ENCODE data around the gene HAUS3. TPM values are rescaled to one million over a fixed set of nuclear protein-coding genes. Genes with fewer than 3 reads are reported as not detected.
"Not testable (repeated sequence)": the region's sequence is repeated elsewhere in the genome, so short reads cannot be mapped to it uniquely, and the experiment has no call there.

Gene HAUS3
- total RNA-seq, 1 donor from 2014 or later, result 25.9 TPM

GRCh38 chr4:2276581-2277325, 34.8 kb upstream of the HAUS3 start:
- intact Hi-C loops (cut with micrococcal nuclease), result no loop called here

DNA sequence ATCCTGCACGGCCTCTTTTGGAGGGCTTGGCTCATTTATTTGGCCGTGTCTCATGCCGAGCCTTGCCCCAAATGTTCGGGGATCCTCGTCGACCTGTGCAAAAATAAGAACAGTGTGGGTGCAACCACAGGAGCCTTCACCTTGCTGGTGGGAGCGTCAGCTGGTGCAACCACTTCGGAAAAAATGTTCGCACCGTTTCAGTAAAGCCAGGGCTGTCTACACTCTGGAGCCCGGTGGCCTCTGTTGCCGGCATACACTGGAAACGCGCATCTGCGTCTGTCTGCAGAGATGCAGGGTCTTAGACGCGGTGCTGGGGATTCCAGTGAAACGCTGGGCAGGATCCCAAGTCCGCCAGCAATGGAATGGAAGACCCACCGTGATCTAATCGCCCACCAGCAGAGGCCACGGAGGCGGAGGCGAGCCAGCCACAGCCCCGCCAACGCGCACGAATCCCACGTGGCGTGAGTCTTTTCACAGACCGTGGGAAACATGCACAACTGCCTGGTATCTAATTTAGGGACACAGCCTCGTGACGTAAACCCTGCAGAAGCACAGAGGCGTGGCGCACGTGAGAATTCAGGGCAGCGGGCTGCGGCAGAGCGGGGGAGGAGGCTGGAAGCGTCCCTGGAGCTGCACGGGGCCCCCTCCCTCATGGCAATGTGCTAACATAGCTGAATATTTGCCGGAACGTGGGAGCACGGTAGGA, 33.8 kb upstream of the HAUS3 start:
- intact Hi-C loops (cut with micrococcal nuclease), result no loop called here

DNA sequence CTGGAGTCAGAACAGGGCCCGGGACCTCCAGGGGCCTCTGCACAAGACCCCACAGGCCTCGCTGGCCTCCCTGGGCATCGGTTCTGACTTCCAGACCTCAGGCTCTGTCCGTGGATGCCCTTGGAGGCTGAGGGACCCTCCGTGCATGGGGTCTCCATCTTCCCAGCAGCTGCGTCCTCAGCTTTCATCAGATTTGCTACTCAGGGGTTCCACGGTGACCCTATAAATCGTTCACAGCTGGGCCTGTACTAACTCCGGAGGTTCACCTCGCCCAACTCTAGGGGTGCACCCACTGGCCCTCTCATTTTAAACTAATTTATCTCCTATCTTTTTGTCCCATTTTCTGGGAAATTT, 33.1 kb upstream of the HAUS3 start:
- intact Hi-C loops (cut with micrococcal nuclease), result not testable (repeated sequence)

DNA sequence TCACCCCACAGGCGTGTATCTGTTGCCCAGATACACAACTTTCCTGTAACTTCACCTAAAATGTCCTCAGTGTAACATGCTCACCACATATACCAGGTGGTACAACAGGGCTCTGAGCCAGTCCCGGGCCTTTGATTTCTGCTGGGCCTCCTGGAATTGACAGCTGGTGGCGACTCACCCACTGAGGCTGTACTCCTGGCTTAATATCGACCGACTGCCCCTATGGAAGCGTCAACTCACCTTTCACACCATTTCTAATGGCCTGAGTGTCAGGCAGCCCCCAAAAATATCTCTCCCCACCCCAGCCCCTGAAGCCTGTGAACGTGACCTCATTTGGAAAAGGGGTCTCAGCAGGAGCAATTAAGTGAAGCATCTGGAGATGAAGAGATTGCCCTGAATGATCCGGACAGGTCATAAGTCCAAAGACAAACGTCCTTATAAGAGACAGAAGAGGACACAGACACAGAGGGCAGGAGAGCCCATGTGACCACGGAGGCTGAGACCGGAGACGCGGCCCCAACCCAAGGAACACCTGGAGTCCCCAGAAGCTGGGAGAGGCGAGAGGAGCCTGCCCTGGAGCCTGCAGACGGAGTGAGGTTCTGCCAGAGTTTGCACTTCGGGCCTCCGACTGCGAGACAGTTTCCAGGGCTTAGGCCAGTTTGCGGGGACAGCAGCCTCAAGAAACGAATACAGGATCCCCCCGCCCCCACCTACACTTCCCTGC, 32.6 kb upstream of the HAUS3 start:
- intact Hi-C loops (cut with micrococcal nuclease), result no loop called here

DNA sequence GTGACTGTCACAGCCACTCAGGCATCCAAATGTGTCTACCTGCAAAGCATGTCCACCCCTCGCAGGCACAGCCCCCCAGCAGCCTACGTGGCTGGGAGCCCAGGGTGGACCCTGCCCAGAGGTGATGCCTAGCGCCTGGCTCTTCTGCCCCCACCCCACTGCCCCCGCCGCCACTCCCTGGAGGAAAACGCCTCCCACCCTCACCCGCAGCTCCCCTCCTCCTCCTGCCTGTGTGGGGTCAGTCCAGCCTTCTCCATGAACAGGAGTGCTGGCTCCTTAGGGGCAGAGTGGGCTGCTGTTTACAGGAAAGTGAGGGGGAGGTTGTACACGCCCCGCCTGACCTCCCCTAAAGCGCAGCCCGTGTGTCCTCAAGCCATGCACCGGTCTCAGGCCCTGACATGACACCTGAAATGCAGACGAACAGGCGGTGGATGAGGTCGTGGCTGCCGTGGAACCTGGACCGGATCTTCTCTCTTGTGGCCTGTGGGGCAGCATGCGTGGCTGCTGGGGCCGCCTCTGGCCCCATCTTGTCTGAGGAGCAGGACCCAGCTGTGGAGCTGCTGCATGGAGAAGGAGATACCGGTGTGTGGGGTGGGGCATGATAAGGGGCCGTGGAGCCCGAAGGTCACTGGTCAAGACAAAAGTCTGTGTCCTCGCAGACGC, 31.9 kb upstream of the HAUS3 start:
- intact Hi-C loops (cut with micrococcal nuclease), result no loop called here

DNA sequence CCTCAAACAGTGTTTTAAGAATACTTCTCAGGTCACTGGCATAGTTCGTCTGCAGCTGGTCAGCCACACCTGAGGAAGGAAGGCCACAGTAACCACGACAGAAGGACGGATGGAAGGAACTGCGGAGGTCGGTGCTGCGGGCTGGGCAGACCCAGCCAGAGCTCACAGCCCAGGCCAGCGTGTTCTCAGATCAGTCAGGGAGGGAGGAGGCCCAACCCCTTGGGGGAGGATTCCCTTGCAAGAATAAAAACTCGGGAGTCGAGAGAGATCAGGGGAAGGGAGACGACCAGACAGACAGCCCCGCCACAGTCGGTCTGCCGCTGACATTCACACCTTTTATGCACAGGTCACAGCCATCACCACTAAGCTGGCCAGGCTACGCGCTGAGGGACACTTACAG, 31.3 kb upstream of the HAUS3 start:
- intact Hi-C loops (cut with micrococcal nuclease), result no loop called here

- intact Hi-C loops (cut with micrococcal nuclease), result no loop called here
Observed at GRCh38 chr4:2272828-2273120, 30.9 kb upstream of the HAUS3 start.

- intact Hi-C loops (cut with micrococcal nuclease), result no loop called here
Observed at GRCh38 chr4:2272026-2272827, 30.3 kb upstream of the HAUS3 start.

GRCh38 chr4:2271279-2272025, 29.5 kb upstream of the HAUS3 start:
- intact Hi-C loops (cut with micrococcal nuclease), result no loop called here

GRCh38 chr4:2270341-2271165, 28.6 kb upstream of the HAUS3 start:
- intact Hi-C loops (cut with micrococcal nuclease), result no loop called here

- intact Hi-C loops (cut with micrococcal nuclease), result no loop called here
Observed at GRCh38 chr4:2269618-2270163, 27.8 kb upstream of the HAUS3 start.

DNA sequence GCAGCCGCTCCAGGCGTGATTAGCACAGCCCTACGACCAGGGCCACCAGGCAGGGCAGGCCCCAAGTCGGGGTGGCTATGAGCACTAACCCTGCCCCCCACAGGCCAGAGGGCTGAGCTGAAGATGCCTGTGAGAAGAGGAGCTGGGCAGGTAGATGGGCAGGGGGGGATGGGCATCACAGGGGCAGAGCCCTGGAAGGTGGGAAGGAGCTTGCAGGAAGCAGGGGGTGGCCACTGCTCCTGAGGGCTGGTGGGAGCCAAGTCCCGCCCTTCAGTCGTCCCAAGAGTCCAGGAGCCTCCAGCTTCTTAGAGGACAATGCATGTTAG, 27.2 kb upstream of the HAUS3 start:
- intact Hi-C loops (cut with micrococcal nuclease), result no loop called here

DNA sequence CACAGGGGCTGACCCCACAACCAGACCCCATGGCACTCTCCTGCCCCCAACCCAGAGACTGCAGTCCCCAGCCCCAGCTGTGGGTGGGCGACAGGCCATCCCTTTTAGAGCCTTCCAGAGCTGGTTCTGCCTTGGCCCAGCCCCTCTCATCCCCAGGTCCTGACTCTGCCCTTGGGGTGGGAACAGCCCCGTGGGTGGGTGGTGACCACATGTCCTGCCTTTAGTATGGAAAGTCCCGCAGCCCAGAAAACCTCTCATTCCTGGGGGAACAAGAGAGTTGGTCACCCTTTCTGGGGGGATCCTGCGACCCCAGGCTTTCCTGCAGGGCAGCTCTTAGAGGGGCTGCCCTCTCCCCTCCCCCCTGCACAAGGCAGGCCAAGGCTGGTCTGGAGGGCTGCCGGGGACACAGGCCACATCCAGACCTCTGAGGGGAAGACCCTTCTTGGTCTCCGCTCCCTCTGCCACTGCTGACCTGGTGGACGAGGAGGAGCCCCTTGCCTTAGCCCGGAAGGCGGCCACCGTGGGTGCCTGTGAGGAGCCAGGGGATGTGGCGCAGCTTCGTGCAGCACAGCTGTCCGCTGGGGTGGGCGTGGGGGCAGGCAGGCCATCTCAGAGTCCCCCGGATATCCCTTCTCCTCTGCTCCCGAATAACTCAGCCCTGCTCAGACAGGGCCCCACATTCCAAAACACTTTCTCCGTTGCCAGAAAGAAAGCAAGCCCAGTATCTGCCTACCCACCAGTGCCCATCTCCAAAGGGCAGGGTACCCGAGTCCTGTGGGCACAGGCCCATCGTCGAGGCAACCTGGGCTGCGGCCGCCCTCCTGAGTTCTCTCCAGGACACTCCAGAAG, 26.7 kb upstream of the HAUS3 start:
- intact Hi-C loops (cut with micrococcal nuclease), result no loop called here

DNA sequence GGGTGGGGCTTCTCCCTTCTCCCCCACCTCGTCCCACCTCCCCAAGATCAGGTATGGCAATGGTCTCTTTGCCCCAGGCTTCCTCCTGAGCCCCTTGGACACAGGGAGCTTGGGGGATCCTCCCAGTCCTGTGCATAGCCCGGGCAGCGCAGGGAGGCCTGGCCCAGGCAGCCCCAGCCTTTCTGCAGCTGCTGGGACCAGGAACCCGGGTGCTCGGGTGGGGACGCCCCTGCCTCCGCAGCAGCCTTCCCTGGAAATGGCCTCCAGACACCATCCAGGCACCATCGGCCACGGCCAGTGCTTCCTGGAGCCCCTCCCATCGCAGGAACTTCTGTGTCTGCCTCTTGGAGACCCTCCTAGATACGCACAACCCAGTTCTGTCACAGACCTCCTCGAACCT, 25.9 kb upstream of the HAUS3 start:
- intact Hi-C loops (cut with micrococcal nuclease), result no loop called here

DNA sequence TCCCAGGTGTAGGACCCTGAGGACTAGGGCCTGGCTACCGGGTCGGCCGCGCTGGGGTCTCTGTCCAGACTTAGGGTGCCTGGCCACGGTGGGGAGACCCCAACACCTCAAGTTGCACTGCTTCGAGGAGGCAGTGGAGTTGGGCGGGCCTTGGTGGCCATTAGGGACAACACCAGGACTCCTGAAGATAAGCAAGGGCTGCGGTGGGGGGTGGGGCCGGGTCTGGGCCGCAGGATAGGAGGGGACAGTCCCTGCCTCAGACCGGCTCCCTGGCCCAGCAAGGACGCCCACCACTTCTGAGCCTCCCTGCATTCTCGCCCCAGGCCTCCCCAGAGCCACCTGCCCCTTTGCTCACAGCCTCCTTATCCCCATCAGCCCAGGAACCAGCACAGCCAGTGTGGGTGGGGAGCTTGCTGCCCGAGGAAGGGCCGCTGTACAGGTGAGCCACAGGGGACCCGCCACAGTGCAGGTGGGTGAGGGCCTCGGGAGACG, 25.4 kb upstream of the HAUS3 start:
- intact Hi-C loops (cut with micrococcal nuclease), result no loop called here

- intact Hi-C loops (cut with micrococcal nuclease), result no loop called here
Observed at GRCh38 chr4:2266821-2267220, 24.9 kb upstream of the HAUS3 start.

GRCh38 chr4:2266181-2266580, 24.3 kb upstream of the HAUS3 start:
- intact Hi-C loops (cut with micrococcal nuclease), result no loop called here

Data from T-helper 1 cell treated with Interleukin-12 subunit alpha and Interleukin-12 subunit beta and Interleukin-4 antibody, amounts not matched to agents 30 ng/mL and 1 ng/mL, for 36 hours (primary cell).